Lower leg skin (tissue), 3 donors: ENCODE data around the gene GAS2L2.

Experiments
- POLR2A ChIP-seq, 2 donors: fragments of 450-650 bp; IDR thresholded peaks; one replicate each; pipeline ENCODE4 v1.6.1; 2016 to 2017; ENCODE audit warnings: antibody characterized with exemption in 2 of 2, mild to moderate bottlenecking in 1 of 2, moderate library complexity in 1 of 2
- TF ChIP-seq, protein P1 (sequence below), 3 donors: fragments of 450-650 bp; IDR thresholded peaks; one replicate each; pipeline ENCODE4 v1.5.1; 2016; ENCODE audit warnings: antibody characterized with exemption in 3 of 3, mild to moderate bottlenecking in 3 of 3, moderate library complexity in 2 of 3

DNA sequence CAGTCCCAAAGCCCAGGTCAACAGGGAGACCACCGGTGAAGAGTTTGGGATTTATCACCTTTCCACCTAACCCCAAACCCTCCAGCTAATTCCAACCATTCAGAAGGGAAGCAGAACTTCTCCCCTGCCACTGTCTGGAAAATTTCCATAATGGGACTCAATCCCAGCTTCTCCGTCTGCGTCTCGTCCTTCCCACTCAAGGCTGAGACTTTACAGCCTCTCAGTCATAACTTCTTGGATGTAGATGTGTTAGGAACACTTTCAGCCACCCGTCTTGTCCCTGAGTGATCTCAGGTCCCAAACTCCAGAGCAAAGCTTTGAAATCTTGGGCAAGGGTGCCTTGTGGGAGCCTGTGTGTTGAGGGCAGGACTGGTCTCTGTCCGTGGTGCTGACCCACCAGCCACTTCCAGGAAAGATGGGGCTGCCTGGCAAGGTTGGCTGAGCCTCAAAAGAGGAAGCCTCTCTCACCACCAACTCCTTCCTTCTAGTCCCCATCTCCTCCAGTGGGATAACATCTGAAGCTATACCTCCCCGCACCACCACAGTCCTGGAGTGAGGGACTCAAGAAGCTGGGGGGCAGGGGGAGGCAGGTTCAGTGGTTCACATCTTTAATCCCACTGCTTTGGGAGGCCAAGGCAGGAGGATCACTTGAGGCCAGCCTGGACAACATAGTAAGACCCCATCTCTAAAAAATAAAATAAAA lies 9.3 kb downstream of the GAS2L2 start:
- TF ChIP-seq, protein P1, sequence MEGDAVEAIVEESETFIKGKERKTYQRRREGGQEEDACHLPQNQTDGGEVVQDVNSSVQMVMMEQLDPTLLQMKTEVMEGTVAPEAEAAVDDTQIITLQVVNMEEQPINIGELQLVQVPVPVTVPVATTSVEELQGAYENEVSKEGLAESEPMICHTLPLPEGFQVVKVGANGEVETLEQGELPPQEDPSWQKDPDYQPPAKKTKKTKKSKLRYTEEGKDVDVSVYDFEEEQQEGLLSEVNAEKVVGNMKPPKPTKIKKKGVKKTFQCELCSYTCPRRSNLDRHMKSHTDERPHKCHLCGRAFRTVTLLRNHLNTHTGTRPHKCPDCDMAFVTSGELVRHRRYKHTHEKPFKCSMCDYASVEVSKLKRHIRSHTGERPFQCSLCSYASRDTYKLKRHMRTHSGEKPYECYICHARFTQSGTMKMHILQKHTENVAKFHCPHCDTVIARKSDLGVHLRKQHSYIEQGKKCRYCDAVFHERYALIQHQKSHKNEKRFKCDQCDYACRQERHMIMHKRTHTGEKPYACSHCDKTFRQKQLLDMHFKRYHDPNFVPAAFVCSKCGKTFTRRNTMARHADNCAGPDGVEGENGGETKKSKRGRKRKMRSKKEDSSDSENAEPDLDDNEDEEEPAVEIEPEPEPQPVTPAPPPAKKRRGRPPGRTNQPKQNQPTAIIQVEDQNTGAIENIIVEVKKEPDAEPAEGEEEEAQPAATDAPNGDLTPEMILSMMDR (IDR thresholded peaks at IDR 0.05): no peak
- no peak for TF ChIP-seq POLR2A (IDR thresholded peaks at IDR 0.05)
